HG03571 (cell line): Measurements from ENCODE around the gene FAM81B.

ENCODE experiments used
- ATAC-seq: cut with Tn5 transposase; IDR thresholded peaks from one replicate; pipeline ENCODE4 v1.9.1; 2021; ENCODE audit not compliant: unreplicated experiment

Gene FAM81B

DNA sequence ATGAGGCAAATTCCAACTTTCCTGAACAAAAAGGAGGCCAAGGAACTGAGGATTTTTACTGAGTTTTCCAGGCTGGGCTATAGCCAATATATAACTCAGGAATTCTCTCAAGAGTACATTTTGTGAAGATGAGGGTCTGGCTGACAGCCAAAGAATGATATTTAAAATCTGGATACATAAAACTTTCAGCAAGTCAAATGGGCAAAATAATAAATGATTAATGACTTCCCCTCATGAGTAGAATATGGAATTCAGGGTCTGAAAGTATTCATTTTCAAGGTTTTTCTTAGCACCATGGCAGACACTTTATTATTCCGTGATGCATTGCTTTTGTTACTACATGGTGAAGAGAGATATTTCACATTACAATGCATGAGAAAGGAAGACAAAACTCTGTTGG is 7.8 kb downstream of the FAM81B start:
- no peak for ATAC-seq

DNA sequence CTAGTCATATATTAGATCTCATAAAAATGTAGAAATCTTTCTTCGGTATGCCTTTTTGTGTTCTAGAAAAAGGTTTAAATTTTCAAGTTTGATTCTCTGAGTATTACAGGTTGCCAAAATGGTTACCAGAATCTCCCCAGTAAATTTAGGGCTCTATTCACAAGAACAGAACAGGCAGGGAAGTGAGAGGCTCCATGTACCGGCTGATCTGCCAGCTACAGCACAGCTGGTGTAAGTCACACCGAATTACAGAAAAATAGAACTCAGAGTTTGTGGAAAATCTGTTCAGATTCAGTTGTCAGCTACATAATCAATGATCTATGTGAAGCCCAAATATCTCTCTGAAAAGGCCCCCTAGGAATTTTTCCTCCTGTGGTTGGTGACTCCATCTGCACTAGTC is 10.5 kb downstream of the FAM81B start:
- no peak for ATAC-seq

DNA sequence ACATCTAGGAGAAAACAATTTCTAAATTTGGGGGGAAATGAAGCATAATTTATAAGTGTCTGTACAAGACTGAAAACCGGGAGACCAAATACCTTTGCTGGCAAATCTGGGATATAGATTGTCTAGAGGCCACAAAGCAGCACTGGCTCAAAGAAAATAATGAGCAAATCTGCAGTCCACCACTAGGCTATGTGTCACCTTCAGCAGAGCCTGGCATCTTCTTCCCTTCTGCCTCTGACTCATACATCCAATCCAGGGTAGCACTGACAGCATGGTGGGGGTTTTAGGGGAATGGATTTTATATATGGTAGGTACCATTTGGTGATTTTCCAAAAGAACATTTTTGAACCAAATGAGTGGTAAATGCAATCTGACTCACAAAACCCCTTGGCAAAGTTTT is 12.8 kb downstream of the FAM81B start:
- ATAC-seq: no peak

DNA sequence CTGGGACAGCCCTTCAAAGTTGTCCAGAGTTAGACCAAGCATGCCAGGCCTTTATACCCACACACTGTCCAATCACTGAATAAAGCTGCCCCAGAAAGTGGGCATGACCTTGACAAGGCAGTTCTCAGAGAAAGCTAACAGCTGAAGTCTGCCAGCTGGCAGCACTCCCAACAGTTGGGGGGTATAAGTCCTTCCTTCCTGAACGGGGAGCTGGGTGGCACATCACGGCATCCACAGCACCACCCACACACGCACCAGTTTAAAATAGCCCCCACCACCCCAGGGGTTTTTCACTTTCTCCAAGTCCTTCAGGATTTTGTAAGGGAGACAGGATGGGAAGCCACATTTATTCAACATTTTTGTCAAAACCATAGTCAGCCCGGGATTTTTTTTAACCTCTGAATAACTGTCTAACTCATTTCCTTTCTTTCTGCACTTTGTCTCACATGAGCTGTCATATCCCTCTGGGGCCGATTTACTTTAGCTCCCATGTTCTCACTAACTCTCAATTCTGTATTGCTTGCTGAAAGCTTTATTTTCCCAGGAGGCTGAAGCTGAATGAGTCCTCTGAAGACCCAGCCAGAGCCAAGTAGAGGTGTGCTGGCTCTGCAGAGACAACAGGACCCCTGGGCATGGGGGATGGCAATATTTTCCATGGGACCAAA is 15.4 kb downstream of the FAM81B start:
- ATAC-seq: no peak

DNA sequence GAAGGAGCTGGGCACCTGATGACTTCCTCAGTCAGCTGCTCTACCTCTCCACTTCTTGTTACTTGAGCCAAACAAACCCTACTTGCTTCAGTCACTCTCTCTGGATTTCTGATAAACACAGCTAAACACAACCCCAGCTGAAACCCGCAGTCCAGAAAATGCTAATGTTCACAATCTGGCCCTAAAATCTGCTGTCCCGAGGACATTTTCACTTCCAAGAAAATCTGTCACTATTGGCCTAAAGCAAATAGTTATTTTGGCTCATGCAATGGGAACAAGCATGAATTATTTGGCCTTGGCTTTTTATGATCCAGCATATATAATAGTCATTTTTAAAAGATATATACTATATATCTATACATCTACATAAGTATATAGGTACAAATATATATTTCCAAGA is 19.1 kb downstream of the FAM81B start:
- ATAC-seq: no peak

DNA sequence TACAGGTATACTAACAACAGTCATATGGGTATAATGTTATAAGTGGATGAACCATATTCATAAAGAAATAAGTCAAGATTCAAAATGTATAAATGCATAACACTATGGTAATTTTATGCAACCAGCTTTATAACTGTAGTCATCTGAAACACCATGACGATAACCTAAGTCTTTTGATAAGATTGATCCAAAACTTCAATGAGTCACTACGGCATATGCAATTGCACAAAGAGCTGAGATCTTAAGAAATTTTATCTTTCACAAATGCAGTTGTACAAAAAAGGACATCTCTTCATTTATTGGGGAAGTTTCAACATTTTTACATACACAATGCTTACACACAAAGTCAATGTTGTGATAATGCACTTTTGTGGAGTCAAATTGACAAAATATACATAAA is 20.3 kb downstream of the FAM81B start:
- no peak for ATAC-seq

DNA sequence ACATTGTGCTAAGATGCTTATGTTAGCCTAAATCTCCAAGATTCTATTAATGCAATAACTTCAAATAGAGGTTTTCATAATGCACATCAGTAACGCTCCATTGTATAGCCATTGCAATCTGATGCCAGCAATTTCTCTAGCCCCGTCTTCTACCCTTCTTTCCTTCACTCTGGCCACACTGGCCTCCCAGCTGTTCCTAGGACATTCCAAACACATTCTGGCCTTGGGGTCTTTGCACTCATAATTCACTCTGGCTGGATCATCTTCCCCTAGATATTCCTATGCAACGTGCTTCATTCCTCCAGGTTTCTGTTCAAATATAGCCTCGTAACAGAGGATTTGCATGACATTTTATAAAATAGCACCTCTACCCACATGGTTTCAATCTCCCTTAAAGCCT is 23.3 kb downstream of the FAM81B start:
- no peak for ATAC-seq

DNA sequence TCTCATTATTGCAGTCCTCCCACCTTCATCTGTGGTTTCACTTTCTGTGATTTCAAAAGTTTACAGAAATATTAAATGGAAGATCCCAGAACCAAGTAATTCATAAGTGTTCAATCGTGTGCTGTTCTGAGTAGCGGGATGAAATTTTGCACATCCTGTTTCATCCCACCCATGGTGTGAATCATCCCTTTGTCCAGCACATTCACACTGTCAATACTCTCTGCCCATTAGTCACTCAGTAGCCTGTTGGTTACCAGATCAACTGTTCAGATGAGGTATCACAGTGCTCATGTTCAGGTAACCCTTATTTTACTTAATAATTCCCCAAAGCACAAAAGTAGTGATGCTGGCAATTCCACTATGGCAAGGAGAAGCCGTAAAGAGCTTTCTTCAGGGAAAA is 26.8 kb downstream of the FAM81B start:
- ATAC-seq: no peak

DNA sequence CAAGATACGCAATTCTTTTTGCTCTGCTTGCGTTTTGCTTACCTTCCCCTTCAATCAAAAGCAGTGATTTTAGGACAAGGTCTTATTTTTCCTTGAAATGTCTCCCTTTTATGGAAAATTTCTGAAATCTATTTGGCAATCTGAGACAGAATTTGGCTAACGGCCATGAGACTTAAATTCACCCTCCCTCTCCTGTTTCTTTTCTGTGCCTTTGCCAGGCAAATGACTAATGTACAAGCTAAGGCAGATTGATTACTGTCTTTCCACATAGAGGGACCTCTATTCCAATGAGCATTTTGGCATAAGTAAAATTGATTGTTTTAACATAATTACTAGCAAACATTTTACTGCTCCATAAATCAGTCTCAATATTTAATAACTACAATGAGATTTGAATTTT is 31.7 kb downstream of the FAM81B start:
- ATAC-seq: no peak

DNA sequence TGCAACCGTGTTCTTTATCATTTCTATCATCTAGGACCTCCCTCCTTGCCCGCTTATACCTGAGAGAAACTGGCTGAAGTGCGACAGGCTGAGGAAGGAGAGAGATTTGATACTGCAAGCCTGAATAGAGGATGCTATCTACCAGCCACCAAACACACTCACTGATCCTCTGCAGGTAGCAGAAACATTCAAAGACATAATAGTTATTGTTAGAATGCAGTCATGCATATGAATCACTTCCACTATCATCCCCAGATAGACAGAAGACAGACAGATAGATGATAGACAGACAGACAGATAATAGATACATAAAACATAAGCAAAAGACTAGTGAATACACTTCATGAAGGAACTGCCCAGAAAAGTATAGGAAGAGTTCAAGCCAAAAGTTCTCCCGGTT is 32.9 kb downstream of the FAM81B start:
- no peak for ATAC-seq

DNA sequence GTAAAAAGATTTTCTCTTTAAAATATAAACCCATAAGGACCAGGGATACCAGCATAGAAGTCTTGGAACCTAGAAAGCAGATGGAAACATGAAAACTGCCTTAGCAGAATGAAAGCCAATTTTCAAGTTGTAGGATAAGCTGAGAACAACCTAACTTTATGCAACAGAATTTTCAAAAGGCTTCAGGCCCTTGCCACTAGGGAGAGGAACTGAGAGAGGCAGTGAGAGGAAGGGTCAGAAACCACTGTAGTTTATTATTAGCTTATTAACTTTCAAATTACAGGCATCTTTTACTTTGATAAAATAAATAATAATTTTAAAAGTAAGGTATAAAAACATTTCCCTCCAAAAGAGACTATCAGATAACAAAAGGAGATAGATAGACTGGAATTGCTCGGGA is 33.4 kb downstream of the FAM81B start:
- no peak for ATAC-seq

DNA sequence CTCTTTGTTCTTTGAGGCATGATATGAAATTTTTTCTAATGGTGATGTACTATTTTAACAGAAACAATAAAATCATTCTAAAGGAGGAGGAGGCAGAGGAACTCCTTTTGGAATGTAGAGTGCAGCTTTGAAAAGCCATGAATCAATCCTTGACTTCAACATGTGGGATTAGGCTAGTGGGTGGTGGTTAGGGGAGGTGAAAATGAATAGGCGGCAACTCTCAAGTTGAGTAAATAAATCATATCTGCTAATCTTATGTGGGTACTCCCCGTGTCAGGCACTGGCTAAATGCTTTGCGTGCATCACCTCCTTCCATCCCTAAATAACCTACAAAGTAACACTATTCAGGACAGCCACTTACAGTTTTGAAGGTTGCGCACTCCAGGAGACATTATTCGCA is 35.1 kb downstream of the FAM81B start:
- ATAC-seq: no peak

DNA sequence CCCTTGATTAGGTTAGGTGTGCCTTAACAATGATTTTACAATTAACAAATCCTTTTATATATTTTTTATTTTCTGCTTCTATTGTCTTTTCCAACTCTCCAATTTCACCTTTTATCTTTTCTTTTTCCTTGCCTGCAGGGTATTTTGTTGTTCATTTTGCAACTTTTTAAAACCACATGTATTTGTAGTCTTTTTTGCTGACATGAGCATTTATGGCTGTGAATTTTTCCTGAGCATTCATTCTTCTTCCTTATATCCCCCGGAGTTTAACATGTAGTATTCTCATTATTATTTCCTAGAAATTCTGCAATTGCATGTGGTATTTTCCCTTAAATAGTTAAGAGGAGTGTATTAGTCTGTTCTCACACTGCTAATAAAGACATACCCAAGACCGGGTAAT is 41.6 kb downstream of the FAM81B start:
- ATAC-seq: no peak

DNA sequence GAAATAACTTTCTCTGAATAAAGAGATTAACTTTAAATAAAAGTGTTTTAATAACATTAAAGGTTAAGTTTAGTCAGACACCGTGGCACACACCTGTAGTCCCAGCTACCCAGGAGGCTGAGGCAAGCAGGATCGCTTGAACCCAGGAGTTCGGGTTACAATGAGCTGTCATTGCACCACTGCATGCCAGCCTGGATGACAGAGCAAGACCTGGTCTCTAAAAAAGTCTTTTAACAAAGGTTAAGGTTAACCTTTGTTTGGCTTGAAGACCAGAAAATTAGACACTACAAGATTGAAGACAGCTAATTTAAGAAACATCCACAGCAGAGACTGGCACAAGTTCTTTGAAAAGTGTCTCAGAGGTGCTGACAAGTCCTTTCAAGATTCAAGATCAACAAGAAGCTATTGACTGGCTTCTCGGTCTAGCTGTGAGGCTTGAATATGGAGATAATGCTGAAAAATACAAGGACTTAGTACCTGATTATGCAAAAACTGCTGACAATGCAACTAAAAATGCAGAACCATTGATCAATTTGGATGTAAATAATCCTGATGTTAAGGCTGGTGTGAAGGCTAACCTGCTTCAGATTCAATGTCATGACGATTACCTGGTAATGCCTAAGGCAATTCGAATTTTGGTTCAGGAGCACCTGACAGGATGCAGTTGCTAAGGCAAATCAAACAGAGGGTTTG is 48.8 kb downstream of the FAM81B start:
- ATAC-seq: no peak

DNA sequence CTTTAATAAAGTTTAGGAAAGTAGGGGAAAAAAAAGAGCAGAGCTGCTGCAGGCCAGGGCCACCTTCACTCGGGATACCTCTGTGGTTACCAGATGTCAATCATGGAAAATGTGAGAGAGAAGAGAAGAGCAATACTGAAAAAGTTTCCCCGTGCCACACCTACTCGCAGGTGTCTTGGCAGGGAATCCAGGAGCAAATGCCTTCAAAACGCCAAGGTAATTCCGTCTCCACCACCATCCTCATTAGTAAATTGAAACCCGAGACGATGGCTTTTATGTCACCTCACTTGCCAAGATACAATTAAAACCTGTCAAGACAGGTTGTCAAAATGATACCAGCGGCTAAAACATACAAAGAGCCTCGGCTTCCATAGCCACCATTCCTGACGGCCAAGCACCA is 49.7 kb downstream of the FAM81B start:
- no peak for ATAC-seq

DNA sequence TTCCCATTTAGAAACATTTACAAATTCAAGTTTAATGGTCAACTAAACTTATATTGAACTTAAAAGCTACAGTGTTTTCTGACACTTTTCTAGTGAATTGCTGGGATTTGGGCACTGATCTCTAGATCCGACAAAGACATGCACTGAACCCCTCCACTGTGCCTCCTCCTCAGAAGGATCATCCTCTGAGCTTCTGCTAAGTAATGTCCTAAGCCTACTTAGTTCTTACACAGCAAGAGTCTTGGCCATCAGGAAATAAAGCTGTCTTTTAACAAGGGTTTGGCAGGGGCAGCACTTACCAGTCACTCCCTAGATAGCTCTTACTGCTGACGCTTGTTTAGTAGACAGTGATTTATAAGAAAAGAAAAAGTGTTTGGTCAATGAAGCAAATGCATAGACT is 50.5 kb downstream of the FAM81B start:
- no peak for ATAC-seq

DNA sequence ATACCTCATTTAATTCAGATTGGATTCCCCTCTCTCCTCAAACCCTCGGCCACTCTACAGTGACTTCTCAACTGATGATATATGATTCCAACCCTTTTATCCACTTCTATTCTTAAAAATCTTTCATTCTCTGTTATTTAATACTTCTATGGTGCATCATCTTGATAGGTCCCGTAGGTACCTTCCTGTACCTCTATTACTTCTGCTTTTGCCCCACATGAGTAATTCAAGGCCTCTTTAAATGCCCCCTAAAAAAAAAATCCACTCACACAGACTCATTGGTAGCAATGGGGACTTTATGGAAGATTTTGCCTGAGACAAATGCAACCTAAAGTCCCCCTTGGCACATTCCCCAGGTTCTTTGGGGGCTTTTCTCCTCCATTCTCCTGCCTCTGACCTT is 54.3 kb downstream of the FAM81B start:
- no peak for ATAC-seq

DNA sequence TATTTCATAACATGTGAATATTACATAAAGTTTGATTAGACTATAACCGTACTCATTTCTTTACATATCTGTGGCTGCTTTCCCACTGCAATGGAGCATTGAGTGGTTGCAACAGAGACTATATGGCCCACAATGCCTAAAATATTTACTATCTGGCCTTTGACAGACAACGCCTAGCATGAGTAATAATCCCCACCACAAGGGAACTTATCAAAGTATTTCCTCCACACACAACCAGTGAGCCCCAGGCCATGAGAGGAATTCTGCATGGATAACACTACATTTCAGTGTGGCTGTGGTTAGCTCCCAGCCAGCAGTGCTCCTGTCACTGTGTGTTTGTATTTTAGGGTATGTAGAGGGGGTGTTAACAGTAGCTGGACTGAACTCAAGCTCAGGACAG is 54.8 kb downstream of the FAM81B start:
- ATAC-seq: no peak

DNA sequence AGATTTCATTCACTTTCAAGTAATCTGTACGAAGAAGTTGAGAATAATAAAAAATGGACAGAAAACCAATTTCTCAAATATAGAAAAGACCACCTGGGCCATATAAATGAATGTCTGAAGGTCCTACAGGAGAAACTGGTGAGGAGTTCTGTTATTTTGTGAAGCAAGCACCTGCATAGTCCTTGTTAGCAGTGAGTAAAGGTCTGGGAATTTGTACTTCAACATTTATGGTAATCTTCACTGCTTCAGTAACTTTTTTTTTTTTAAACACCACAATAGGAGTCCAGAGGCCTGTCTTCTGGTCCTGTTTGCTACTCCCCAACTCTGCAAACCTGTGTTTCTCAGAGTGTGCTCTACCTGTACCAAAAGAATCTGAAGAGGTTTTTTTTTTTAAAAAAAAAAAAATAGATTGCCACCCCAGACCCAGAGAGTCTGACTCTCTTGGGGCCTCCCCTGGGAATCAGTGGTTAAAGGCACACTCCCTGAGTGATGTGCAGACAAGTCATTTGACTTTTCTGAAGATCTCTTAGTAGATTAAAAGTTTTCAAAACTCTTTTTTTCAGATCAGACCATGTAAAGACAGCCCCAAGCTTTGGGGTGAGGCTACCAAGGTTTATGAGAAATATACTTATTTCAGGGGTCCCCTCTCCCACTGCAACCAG is 55.5 kb downstream of the FAM81B start:
- ATAC-seq: no peak

DNA sequence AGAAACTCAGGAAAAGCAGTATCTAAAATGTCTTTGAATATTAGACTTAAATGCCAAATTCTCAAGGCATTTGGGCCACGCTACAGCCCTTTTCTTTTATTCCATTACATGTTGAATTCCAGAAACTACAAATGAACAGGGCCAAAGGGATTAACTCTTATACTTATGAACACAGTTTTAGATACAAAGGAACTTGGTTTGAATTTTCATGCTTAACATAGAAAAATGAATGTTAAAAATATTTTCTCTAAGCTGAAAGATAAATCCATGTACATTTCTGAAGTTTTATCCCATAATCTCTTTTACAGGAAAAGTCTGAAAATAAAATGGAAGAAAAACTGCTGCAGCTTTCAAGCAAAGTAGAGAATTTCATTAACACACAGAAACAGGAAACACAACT is 56.8 kb downstream of the FAM81B start:
- no peak for ATAC-seq

DNA sequence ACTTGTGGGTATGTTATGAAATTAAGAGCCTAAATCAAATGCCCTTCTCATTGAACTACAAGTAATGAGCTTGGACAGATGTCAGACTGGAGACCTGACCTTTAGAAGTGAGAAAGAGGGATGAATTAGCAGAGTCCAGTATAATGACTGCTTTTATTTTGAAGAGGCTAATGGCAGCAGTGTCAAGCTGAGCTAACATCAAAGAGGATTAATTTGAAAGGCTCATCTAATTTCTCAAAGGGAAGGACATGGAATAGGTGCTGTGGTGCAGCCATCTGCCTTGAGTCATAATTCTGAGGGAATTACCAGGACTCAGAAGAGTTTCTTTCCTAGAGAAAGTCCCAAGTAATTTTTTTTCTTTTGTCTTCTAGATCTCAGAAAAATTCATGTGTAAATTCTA is 57.6 kb downstream of the FAM81B start:
- no peak for ATAC-seq

DNA sequence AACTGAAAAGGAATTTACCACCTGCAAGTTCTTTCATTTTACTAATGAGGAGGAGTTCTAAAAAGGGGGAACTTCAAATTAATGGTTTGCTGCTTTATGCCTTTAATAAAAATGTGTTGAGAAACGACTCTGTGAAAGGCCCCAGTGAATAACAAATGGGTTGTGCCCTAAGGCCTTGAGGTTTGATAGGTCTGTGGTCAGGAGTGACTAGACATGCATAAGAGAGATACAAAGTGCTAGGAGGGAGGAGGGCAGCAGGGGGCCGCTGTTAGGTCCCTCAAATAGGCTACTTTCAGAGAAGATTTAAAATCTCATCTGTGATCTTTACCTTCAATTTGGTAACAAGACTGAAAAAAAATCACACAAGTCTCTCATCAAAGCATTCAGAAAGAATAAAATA is 58.3 kb downstream of the FAM81B start:
- no peak for ATAC-seq

DNA sequence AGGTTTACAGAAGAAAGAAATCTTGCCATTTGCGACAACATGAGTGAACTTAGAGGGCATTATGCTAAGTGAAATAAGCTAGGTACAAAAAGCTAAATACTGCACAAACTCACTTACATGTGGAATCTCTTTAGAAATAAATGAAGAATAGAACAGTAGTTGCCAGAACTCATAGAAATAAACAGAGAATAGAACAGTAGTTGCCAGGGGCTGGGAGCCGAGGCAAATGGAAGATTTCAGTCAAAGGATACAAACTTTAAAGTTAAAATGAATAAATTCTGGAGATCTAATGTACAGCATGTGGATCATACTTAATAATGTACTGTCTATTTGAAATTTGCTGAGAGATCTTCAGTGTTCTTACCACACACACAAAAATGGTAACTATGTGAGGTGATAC is 63.4 kb downstream of the FAM81B start:
- ATAC-seq: no peak
